Brain microvascular endothelial cell (primary cell): ENCODE data around the gene IFTAP.
"Not testable (repeated sequence)": the region's sequence is repeated elsewhere in the genome, so short reads cannot be mapped to it uniquely, and the experiment has no call there.

Source experiments
- DNase-seq: peaks from one replicate; pipeline ENCODE4 v3.0.0-alpha.2; 2020
- H3K27ac ChIP-seq: fragments of 250-450 bp; sonication (Bioruptor Pico); 2 replicates; pipeline ENCODE4 v1.5.1; 2020; ENCODE audit warnings: mild to moderate bottlenecking, moderate library complexity
- H3K27me3 ChIP-seq: fragments of 250-450 bp; sonication (Bioruptor Pico); replicated peaks from 2 replicates; pipeline ENCODE4 v1.5.1; 2020; ENCODE audit warnings: mild to moderate bottlenecking
- H3K36me3 ChIP-seq: fragments of 250-450 bp; sonication (Bioruptor Pico); replicated peaks from 2 replicates; pipeline ENCODE4 v1.5.1; 2020; ENCODE audit warnings: mild to moderate bottlenecking
- H3K4me3 ChIP-seq: 2 replicates; pipeline ENCODE4 v1.5.1; 2011; ENCODE audit warnings: low read depth, mild to moderate bottlenecking, control low read depth, low read length, moderate library complexity
- CTCF ChIP-seq: IDR thresholded peaks from 2 replicates; pipeline ENCODE4 v1.5.1; 2011; ENCODE audit warnings: low read depth, mild to moderate bottlenecking, moderate library complexity, low read length, control low read depth, inconsistent platforms; ENCODE audit errors: missing control alignments
- in situ Hi-C: cut with HindIII; loops from 2 replicates; pipeline ENCODE4 v1.10.0; 2017; ENCODE audit warnings: low sequenced_read_pairs, low pct_ligation_motif_present

The IFTAP gene, protein sequence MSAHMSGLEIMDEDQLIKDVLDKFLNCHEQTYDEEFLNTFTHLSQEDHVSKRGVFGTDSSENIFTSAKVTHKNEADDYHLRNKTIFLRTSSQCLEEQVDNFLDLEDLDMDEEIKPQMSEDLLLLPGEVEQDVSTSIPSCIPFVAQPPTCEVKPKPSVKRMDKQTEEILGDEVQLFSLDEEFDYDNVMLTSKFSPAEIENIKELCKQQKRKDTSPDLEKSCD

DNA sequence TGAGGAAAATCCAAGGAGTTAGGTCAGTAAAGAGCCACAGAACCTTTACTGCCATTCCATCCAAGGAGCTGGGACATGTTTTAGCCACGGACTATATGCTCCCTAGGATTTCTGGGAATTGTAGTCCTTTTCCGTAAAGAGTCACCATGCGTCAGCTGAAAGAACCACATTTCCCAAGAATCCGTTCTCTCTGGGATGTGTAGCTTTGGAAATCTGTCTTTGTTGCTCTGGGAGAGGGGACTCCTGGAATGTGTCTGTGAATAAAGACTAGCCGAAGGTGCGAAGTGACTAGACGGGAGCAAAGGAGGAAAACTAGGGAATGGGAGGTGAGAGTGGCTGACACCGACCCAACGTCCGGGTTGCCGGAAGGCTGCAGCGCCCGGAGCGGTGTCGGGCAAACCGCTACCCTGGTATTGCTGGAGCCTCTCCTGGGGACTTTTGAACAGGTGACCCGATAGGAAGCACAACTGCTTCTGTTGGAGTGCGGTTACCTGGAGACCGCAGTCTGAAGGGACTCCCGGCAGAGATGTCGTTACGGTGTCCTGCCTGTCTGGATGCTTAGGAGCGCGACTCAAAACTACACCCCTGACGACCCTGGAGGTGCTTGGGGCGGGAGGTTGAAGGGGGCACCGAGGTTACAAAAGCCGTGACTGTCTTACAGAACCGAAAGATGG lies at the start of gene IFTAP:
Gene IFTAP, plus strand, starts transcription at position 187 of the 674 bp plus-strand sequence. CDS start 15,602 bp downstream, outside the sequence.
- Histone ChIP-seq H3K27me3 (no peaks in the 10 kb centered on the region), H3K36me3 (no peaks in the 10 kb centered on the region), H3K27ac (no peak within 1 kb of the TSS), H3K4me3 (peak within 1 kb of the TSS; percentile 86)
- in situ Hi-C loops = no loop called here
- TF ChIP-seq CTCF = no peak
- peak; percentile 89 for DNase-seq

GRCh38 chr11:36550385-36551115 lies 43.8 kb upstream of the IFTAP start:
- no peak overlapping the region for H3K27ac ChIP-seq
- in situ Hi-C loops = no loop called here
- DNase-seq = no peak

DNA sequence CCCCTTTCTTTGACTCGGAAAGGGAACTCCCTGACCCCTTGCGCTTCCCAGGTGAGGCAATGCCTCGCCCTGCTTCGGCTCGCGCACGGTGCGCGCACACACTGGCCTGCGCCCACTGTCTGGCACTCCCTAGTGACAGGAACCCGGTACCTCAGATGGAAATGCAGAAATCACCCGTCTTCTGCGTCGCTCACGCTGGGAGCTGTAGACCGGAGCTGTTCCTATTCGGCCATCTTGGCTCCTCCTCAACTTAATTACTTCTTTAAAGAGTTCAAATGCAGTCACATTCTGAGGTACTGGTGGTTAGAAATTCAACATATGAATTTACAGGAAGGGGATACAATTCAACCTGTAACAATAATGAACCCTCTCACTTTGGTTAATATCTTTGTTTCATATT lies 36.9 kb upstream of the IFTAP start:
- H3K27me3 ChIP-seq, in situ Hi-C loops, H3K4me3 ChIP-seq, H3K36me3 ChIP-seq, H3K27ac ChIP-seq, DNase-seq: not testable (repeated sequence)

More at GRCh38 chr11:36550385-36551115, 43.8 kb upstream of the IFTAP start:
- Histone ChIP-seq H3K4me3 (no peak overlapping the region), H3K36me3 (no peaks in the 10 kb centered on the region), H3K27me3 (no peaks in the 10 kb centered on the region)
- TF ChIP-seq CTCF = no peak

DNA sequence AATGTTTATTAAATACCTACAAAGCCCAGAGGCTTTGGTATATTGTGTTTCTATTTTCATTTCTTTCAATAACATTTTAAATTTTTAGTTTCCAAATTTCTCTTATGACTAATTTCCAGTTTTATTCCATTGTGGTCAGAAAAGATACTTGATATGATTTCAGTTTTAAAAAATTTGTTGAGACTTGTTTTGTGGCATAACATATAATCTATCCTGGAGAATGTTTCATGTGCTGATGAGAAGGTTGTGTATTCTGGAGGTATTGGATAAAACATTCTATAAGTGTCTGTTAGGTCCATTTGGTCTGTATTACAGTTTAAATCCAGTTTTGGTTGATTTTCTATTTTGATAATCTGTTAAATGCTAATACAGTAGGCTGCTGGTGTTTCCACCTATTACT lies 36.3 kb upstream of the IFTAP start:
- DNase-seq = no peak
- no peaks in the 10 kb centered on the region for H3K27me3 ChIP-seq
- no peak overlapping the region for H3K27ac ChIP-seq
- no peak overlapping the region for H3K4me3 ChIP-seq
- in situ Hi-C loops = no loop called here
- no peaks in the 10 kb centered on the region for H3K36me3 ChIP-seq
- no peak for TF ChIP-seq CTCF

- DNase-seq = no peak
- in situ Hi-C loops = no loop called here
- H3K4me3 ChIP-seq = no peak overlapping the region
- no peaks in the 10 kb centered on the region for H3K27me3 ChIP-seq
- H3K27ac ChIP-seq = no peak overlapping the region
- no peak for TF ChIP-seq CTCF
- H3K36me3 ChIP-seq = no peaks in the 10 kb centered on the region
Measured at GRCh38 chr11:36558571-36559413, 35.5 kb upstream of the IFTAP start.
